Stimulated activated CD8-positive, alpha-beta memory T cell treated with anti-CD3 and anti-CD28 coated beads, Interleukin-2, amount 100 ng/mL, for 1 hour (primary cell): ENCODE data around the gene CPXM2.

Experiments used
- DNase-seq, 2 donors: peaks; one replicate each; pipeline ENCODE4 v3.0.0-alpha.2; 2020; ENCODE audit warnings: low read depth in 2 of 2

CPXM2 gene

GRCh38 chr10:123848564-123849457 lies 42.8 kb downstream of the CPXM2 start:
- DNase-seq: no peak

GRCh38 chr10:123847686-123848432 lies 43.7 kb downstream of the CPXM2 start:
- DNase-seq: no peak

- no peak for DNase-seq
Measured at GRCh38 chr10:123843835-123844234, 47.8 kb downstream of the CPXM2 start.

- DNase-seq: no peak
Measured at GRCh38 chr10:123842692-123843385, 48.8 kb downstream of the CPXM2 start.

- no peak for DNase-seq
Measured at GRCh38 chr10:123841560-123841959, 50.0 kb downstream of the CPXM2 start.

GRCh38 chr10:123841115-123841514 lies 50.5 kb downstream of the CPXM2 start:
- DNase-seq: no peak

- no peak for DNase-seq
Measured at GRCh38 chr10:123840714-123841113, 50.9 kb downstream of the CPXM2 start.

GRCh38 chr10:123838596-123839310 lies 52.9 kb downstream of the CPXM2 start:
- DNase-seq: no peak

GRCh38 chr10:123837756-123838155 lies 53.9 kb downstream of the CPXM2 start:
- DNase-seq: no peak

- no peak for DNase-seq
Measured at GRCh38 chr10:123836418-123837145, 55.0 kb downstream of the CPXM2 start.

GRCh38 chr10:123835575-123835974 lies 56.0 kb downstream of the CPXM2 start:
- DNase-seq: no peak

GRCh38 chr10:123833170-123833850 lies 58.3 kb downstream of the CPXM2 start:
- no peak for DNase-seq

- DNase-seq: no peak
Measured at GRCh38 chr10:123831259-123831658, 60.3 kb downstream of the CPXM2 start.

- no peak for DNase-seq
Measured at GRCh38 chr10:123821136-123821535, 70.5 kb downstream of the CPXM2 start.

- DNase-seq: no peak
Measured at GRCh38 chr10:123809632-123810031, 82.0 kb downstream of the CPXM2 start.

GRCh38 chr10:123808906-123809305 lies 82.7 kb downstream of the CPXM2 start:
- no peak for DNase-seq

- no peak for DNase-seq
Measured at GRCh38 chr10:123808286-123808685, 83.3 kb downstream of the CPXM2 start.

- no peak for DNase-seq
Measured at GRCh38 chr10:123807444-123808035, 84.1 kb downstream of the CPXM2 start.

GRCh38 chr10:123804716-123805115 lies 86.9 kb downstream of the CPXM2 start:
- DNase-seq: no peak

- DNase-seq: no peak
Measured at GRCh38 chr10:123800821-123801220, 90.8 kb downstream of the CPXM2 start.
